GM18499 (cell line): ENCODE measurements around the gene SLC36A1.

Source experiments
- ATAC-seq: cut with Tn5 transposase; IDR thresholded peaks from one replicate; pipeline ENCODE4 v1.9.1; 2021; ENCODE audit warnings: moderate number of reproducible peaks; ENCODE audit not compliant: insufficient read depth, unreplicated experiment

Gene SLC36A1

DNA sequence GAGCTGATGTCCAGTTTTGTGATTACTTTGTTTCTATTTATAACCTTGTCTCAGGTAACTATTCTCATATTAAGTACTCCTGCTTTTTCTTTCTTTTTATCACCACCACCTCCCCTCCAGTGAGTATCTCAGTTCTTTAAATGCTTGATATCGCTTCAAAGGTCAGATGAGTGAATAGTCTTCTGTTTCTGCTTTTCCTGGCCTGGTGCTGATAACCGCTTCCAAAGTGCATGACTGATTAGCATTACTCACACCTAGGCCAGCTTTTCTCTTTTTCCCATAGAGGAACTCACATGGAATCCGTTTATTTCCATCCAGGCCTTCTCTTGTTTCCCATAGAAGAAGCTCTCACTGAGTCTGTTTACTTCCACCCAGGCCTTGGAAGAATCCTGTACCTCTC, 3.2 kb downstream of the SLC36A1 start:
- ATAC-seq = no peak

DNA sequence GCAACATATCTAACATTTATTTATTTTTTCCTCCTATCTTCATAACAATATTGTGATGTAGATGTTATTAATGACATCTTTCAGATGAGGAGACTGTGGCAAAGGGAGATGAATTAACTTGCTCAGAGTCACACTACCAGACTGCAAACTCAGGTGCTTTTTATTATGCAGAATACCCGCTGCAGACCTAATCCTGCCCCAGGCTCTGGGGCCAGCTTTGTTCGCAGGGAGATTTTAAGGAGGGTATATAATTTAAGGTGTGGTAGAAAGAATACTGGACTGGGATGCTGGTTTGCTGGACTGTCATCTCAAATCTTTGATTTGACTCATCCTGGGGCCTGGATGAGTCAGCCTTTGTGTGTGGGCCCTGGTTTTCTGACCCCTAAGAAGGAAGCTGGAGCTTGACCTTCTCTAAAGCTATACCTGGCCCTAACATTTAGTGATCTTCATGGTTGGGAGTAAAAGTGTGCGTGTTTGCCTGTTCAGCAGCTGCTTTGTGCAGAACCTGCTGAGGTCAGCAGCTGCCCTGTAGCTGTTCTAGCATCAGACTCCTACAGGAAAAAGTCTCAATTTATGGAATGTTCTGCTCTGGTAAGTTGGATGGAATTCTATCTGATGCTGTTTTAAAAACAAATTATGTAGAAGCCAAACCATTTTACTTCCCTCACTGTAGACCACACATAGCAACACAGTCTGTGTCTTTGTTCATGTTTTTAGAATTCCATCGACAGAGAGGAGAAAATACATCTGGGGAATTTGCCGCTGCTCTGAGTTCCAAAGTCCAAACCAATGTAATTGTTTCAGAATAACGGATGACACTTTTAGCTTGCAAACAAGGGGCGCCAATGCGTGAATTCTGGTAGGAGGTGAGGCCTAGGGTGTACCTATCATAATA, 4.5 kb downstream of the SLC36A1 start:
- peak; percentile 57 for ATAC-seq

DNA sequence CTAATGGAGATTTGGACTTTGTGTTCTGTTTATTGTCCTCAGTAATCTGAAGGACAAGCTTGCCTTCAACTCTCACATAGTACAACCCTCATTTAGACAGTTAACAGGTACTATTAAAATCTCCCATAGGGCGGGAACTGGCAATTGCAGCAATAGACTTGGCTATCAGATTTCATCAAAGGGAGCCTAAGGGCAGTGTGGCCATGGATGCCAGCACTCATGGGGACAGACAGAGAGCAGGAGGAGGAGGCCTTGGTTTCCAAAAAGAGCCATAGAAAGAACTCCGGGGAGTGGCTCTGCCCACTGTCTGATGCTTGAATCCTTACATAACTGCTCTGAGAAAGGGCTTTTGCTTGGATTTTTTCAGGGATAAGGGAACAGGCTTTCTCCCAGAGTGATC, 6.8 kb downstream of the SLC36A1 start:
- no peak for ATAC-seq

DNA sequence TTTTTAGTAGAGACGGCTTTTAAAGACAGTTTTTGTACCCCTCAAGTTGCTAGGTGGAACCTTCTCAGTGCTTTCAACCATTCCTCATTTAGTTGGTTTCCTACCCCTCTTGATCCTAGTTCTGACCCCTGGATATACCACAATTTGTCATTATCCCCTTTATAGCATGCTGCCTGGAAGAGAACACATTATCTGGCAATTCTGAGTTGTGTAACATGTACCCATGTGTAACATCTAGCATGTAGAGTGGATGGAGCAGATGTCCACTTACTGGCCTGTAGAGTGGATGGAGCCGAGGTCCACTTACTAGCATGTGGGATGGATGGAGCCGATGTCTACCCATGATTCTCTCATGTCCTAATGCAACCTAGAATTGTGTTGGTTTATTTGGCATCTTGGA, 7.5 kb downstream of the SLC36A1 start:
- ATAC-seq = no peak

DNA sequence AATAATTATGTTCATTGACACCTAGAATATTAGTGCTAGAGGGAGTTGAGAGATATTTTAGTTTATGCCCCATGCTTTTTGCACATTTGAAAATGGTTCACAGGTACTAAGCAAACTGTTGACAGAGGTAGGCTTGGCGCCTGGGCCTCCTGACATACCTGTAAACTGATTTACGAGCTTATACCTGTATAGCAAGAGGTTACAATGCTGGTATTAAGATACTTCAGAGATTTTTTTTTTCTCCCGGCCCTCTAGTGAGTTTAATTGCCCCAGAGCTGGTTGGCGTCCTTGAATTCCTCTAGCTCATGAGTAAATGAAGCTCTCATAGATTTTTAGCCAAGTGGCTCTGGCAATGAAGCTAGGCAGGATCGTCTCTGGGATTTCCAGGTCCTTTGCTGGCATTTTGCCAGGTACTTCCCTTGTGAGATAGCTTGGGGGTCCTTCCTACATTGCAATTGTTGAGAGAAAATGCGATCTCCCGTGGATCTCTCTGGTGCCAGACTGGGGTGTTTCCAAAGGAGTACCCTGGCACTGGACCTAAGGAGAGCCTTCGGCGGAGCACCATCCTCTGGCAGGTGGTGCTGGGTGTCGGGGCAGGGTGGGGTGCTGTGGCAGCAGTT, 9.0 kb downstream of the SLC36A1 start:
- no peak for ATAC-seq

DNA sequence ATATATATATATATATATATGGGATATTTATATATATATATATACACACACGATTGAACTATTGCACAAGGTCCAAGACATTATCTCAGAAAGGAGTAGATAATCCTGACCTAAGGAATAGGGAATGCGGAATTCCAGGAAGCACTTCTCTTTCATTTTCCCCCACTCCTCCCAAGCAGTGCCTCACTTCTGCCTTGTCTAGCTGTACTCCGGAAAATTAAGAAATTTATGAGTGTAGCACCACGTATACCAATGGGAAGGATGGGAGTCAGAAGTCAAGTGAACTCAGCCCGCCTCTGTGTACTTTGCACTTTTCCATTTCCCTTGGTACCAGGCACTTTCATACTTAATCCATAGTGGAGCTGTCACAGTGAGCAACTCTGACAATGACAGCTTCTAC, 10.9 kb downstream of the SLC36A1 start:
- ATAC-seq = no peak

DNA sequence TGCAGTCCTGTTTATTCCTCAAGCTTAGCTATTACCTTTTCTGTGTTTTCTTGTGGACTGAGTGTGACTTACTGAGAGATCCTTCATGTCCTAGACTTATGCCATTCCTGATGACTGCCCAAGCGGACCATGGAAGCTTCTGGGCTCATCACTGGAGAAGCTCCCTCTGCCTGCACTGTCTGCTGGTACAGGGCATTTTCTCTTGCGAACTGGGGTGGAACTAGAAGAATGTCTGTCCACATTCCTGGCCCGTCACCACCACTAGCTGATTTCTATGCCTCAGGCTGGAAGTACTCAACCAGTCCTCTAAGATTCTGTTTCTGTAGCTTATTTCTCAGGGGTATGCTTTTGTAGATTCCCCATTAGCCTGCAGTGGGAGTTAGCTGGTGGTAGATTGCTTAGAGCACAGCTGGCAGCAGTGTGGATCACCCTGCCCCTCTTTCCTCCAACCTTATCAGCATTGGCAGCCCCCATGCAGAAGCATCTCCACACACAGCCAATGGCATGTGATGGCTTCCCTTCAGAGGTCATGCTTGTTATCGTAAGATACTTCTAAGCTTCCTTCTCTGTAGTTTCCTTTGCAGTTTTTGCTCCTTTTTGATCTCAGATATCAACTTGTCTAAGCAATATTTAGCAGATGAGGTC, 12.4 kb downstream of the SLC36A1 start:
- ATAC-seq = no peak

DNA sequence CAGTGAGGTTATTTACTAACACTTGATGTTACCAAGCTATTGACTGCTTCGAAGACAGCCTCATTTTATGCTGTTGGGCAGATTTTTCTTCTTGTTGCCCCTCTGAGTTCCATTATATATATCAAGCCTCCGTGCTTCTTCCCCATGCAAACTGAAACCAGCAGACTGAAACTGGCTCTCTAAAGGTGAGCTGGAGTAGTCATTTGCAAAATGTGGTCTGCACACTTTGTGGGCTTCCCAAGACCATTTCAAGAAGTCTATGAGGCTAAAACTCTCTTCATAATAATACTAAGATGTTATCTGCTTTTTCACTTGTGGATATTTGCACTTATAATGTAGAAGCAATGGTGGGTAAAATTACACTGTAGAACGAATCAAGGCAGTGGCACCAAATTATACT, 13.9 kb downstream of the SLC36A1 start:
- ATAC-seq = peak; percentile 86

DNA sequence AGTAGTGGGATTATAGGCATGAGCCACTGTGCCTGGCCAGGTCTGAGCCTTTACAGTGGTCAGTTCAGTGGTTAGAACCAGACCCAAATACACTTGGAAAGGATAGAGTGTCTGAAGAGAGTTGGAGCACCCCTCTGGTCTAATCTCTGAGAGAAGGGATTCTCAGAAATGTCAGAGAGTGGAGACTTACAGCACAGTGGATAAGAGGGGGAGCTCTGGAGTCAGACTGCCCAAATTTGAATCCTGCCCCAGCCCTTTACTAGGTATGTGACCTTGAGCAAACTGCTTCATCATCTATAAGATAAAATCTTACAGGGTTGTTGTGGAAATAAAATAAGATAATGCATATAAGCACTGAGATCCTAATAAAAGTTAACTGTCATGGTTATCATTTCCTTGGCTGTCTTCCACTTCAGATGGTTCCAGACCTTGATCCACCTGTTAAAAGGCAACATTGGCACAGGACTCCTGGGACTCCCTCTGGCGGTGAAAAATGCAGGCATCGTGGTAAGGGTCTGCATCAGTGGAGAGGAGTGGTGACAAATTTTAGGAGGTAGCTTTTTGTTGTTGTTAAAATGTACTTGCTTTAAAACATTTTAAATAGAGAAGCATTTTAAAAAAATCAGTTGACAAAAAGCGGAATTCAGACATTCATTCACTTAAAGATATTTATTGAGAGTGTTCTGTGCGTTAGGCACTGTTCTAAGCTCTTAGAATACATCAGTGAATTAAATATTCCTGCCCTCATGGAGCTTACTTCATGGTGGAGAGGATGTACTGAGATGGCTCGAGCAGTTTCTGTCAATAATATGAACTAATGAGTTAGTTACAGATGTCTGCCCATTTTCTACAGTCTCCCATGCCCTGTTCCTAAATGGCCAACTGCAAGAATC, 16.0 kb downstream of the SLC36A1 start:
- ATAC-seq = no peak

DNA sequence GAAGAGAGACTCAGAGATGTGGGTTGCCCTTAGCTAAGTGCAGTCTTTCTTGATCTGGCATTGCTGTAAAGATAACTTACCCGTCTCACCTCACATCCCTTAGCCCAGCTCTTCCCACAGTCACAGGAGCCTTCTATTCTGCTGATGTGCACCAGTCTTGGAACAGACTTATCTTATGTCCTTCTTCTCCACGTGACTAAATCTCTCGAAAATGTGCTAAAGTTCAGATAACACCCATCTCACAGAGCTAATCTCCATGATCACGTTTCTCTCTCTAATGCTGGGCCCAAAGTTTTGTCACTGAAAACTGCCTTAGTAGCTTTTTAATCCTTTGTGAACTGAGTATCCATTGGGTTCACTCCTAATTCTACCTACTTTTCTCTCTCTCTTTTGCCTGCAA, 16.7 kb downstream of the SLC36A1 start:
- no peak for ATAC-seq

DNA sequence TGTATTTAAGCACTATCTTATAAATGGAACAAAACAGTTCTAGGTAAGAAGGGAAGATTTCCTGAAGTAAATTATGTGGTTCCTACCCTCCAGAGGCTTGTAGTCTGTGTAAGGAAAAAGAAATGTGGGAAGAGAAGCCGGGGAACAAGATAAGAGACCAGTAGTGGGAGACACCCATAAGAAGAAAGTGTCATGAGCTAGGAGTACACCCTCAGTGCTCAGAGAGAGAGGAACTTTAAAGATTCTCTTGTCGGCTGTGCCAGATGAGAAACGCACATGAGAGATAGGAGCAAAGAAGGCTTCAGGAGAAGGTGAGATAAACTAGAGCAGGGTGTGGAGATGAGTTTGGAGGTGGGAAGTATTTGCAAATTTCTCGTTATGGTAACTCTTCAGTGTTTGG, 18.1 kb downstream of the SLC36A1 start:
- ATAC-seq = no peak

DNA sequence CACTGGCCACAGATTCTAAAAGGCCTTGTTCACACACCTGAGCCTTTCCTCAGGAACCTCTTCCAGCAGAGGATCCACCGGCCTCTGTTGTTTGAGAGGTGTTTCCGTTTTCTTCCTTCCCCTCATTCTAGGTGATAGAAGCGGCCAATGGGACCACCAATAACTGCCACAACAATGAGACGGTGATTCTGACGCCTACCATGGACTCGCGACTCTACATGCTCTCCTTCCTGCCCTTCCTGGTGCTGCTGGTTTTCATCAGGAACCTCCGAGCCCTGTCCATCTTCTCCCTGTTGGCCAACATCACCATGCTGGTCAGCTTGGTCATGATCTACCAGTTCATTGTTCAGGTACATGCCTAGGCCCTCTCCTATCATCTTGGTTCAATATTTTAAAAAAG, 20.2 kb downstream of the SLC36A1 start:
- ATAC-seq = no peak

DNA sequence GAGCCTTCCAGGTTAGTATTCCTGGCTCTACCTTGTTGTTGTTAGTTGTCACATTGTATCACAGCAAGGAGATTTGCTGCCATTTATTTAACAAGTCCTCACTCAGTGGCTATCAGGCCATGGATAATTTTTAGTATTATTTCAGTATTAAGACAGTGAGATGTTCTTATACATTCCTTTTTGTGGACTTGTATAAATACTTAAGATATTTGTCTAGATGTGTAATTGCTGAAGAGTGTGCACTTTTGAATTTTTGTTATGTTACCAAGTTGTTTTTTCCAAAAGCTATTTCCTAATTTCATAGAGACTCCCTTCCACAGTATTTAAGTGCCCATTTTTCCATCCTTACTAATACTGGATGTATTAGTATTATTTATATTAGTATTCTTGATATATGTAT, 22.0 kb downstream of the SLC36A1 start:
- no peak for ATAC-seq

DNA sequence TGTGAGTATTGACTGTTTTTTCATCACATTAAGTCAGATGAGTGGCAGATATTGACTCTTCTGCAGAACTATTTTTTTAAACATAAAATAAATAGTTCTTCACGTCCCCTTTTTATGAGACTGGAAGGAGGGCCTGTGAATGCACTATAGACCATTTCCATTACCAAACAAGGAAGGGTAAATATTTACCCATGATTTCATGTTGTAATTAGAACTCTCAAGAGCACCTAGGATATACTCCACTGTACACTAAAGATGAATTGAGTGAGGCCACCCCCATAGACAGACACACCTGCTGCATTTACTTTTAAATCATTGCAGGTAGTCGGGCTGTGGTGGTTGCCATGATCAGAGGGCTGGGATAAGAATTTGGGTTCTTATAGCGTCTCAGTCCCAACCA, 22.6 kb downstream of the SLC36A1 start:
- no peak for ATAC-seq

DNA sequence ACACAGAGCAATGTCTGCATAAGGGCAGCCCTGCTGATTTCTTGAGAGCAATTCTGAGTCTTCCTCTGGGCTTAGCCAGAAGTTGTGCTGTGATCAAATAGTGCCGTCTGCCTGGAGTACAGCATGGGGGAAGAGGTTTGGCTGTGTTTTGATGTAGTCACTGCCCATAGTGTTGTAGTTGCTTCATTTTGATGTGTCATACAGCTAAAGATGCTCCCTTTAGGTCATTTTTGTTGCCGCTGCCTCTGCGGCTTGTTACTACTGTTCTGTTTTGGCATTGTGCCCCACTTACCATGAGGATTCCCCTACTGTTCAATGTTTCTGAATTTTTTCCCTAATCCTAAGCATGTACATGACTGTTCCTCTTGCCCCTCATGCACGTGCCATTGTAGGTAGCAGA, 23.0 kb downstream of the SLC36A1 start:
- no peak for ATAC-seq

DNA sequence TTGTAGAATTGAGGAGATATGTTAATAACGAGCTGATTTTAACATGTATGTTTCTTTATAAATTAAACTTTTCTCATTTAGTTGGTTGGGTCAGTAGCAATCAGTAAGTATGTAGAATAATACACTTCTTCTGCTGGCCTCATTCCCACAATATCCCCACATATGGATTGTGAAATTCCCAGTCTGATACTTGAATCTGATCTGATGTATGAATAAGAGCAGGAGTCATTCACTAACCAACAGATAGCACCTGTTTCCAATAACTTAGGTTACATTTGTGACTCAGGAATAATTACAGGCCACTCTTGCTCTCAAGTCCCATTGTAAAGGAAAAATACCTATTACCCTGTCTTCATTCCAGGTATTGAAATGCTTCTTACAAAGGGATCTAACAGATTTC, 23.9 kb downstream of the SLC36A1 start:
- no peak for ATAC-seq

DNA sequence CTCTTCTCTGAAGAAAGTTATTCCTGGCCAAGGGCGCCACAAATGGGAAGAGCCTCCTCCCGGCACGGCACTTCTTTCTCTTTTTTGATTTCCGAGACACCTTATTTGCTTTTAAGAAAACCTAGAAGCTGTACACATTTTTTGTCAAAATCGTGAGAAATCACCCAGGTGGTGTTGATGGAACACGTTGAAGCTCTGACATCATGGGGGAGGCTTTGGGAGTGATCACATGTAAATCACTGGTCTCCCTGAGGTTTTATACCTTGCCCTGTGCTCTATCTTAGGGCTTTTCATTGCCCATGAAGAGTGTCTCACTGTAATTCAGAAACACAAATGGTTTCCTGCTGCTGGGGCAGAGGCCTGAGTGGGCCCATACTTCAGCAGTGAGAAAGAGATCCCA, 27.4 kb downstream of the SLC36A1 start:
- no peak for ATAC-seq

DNA sequence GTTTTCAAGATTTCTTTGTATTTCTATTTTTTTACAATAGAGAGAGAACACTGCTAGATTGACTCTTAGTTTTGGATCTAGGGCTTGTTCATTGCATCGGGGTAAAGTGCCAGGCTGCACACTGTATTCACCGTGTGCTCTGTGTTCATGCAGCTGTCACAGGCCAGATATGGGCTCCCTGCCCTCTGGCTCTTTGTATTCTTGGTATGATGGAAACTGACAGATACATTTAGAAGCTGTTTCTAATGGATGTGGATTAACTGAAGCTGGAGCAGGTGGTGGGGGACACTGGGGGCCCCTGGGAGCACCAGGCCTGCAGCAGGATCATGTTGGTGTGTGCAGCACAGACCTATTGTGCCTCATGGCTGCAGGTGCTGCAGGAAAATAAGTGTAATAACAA, 28.0 kb downstream of the SLC36A1 start:
- ATAC-seq = no peak

DNA sequence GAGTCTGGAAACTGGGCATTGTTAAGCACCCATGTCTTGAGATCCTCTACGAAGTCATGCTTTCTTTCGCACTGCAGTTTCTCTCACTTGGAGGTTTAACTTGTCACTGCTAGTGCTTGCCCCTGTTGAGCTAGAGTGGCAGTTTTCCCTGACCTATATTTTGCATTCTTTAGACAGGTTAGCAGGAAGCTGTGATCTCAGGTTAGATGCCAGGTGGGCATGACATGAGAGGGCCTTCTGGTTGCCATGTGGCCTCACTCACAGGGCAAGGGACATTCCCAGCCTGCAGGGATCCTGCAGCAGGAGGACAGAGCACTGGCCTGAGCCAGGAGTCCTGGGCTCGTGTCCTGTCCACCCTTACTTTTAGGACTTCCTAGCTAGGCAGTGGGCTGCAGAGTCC, 28.6 kb downstream of the SLC36A1 start:
- ATAC-seq = no peak

DNA sequence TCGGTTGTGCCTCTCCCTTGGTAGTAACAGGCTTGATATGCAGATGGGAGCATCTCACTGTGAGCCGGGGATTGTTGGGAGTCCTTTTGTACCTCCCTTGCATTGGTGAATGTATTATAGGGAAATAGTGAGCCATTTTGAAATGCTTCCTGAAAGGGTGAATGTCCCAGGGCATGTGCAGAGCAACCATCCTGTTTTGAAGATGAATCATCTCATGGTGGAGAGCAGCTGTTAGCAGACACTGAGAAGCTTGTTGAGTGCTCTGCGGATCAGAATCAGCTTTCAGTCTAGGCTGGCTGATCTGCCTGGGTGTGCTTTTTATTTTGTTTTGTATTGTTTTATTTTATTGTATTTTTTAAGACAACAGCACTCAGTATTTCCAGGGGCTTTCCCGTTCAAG, 29.7 kb downstream of the SLC36A1 start:
- ATAC-seq = no peak
